GM20000 (cell line): ENCODE data around the gene SRMS.

Source experiments
- DNase-seq: peaks from one replicate; pipeline ENCODE4 v3.0.0; 2012; ENCODE audit warnings: low spot score
- TF ChIP-seq, protein P1 (sequence below): IDR thresholded peaks from 2 replicates; pipeline ENCODE4 v1.5.1; 2012; ENCODE audit warnings: mild to moderate bottlenecking, control low read depth; ENCODE audit errors: extremely low read depth, missing control alignments

SRMS gene

DNA sequence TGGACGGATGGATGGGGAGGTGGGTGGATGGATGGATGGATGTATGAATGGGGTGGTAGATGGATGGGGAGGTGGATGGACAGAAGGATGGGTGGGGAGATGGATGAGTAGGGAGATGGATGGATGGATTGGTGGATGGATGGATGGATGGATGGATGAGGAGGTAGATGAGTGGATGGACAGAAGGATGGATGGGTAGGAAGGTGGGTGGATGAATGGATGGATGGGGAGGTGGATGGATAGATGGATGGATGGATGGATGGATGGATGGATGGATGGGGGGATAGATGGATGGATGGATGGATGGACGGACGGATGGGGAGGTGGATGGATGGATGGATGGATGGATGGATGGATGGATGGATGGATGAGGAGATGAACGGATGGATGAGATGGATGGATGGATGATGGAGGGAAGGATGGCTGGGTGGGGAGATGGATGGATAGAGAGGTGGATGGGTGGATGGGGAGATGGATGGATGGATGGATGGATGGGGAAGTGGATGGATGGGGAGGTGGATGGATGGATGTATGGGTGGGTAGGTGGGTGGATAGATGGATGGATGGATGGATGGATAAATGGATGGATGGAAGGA is 55.8 kb downstream of the SRMS start:
- TF ChIP-seq, protein P1, sequence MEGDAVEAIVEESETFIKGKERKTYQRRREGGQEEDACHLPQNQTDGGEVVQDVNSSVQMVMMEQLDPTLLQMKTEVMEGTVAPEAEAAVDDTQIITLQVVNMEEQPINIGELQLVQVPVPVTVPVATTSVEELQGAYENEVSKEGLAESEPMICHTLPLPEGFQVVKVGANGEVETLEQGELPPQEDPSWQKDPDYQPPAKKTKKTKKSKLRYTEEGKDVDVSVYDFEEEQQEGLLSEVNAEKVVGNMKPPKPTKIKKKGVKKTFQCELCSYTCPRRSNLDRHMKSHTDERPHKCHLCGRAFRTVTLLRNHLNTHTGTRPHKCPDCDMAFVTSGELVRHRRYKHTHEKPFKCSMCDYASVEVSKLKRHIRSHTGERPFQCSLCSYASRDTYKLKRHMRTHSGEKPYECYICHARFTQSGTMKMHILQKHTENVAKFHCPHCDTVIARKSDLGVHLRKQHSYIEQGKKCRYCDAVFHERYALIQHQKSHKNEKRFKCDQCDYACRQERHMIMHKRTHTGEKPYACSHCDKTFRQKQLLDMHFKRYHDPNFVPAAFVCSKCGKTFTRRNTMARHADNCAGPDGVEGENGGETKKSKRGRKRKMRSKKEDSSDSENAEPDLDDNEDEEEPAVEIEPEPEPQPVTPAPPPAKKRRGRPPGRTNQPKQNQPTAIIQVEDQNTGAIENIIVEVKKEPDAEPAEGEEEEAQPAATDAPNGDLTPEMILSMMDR = no peak
- no peak for DNase-seq

DNA sequence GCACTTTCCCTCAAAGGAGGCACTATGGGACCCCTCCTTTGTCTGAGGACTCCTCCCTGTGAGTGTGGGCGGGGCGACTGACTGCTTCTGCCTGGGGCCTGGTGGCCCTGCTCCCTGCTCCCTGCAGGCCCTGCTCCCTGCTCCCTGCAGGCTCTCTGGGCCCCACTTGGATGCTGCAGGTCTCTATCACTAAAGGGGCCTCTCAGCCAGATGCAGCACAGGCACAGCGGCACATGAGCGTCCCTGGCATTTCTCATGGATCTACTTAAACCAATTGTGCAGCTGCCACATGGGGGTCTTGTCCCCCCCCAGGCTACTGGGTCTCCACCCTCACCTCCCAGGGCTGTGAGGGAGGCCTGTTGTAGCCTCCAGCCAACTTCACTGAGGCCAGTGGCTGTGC is 56.5 kb downstream of the SRMS start:
- TF ChIP-seq, protein P1 = no peak
- DNase-seq = no peak
